ENCODE measurements around the gene MEST. TPM values are rescaled to one million over a fixed set of nuclear protein-coding genes. Genes with fewer than 3 reads are reported as not detected.

MEST gene
- total RNA-seq, 6 donors from 2014 or later = 13.9 to 52.5 (median 17.8) TPM

DNA sequence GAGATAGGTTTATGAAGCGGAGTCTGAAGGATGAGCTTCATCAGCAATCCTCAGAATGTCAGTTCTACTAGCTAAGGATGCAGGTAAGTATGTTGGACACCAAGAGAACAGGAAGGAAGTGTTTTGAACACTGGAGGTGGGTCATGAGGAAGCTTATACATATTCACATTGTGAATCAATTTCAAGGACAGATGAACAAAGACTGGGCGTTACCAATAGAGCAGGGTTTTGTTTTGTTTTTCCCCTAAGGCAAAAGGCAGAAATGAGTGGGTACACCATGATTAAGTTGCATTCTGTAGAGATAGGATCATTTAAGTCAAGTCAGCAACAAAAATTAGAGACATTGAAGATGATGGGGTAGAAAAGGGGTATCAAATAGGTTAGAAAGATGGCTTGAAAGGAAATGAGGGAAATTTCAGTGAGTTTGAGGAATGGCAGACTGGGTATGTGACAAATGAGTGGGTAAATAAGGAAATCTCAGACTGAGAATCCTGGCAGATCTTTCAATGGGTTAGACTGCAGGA lies 51.7 kb downstream of the MEST start:
- ATAC-seq (ENCODE audit: low FRiP score in 2 of 2) = no peak
- DNase-seq = no peak
- Histone ChIP-seq H3K4me1 (peaks cover 0 to 2% (median 0%) of the 10 kb centered on the region in 4 donors), H3K4me3 (no peak overlapping the region), H3K27ac (no peak overlapping the region), H3K9me3 (no peaks in the 10 kb centered on the region), H3K27me3 (no peaks in the 10 kb centered on the region), H3K36me3 (peaks cover 0 to 18% (median 0%) of the 10 kb centered on the region in 4 donors)
- no peak for TF ChIP-seq POLR2A (IDR thresholded peaks at IDR 0.05)
- no peak for TF ChIP-seq EP300 (IDR thresholded peaks at IDR 0.05)
- no peak for TF ChIP-seq POLR2AphosphoS5 (IDR thresholded peaks at IDR 0.05)
- no peak for TF ChIP-seq CTCF (IDR thresholded peaks at IDR 0.05)
- WGBS, 2 donors = 92 to 94% methylated on average over 2 of the region's 2 CpGs

DNA sequence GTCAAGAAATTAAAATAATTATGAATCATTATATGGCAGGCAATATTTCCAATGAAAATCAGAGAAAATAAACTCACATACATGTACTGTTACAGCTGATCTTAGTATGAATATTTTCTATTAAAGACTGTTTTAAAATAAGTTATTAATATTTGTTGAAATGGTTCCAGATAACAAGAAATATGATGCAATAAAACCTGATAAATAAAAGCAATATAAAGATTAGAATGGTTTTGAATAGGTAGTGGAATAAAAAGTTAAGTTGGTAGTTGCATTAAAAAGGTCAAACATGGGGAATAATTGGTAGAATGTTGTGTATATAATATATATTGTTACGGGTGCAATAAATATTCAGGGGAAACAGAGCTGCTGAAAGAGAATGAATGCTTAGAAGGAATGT lies 52.5 kb downstream of the MEST start:
- Histone ChIP-seq H3K4me1 (peaks cover 0 to 2% (median 0%) of the 10 kb centered on the region in 4 donors), H3K27me3 (no peaks in the 10 kb centered on the region), H3K27ac (no peak overlapping the region), H3K9me3 (no peaks in the 10 kb centered on the region), H3K36me3 (peaks cover 0 to 20% (median 0%) of the 10 kb centered on the region in 4 donors), H3K4me3 (no peak overlapping the region)
- ATAC-seq (ENCODE audit: low FRiP score in 2 of 2) (no peak), DNase-seq (no peak)
- no peak for TF ChIP-seq POLR2A (IDR thresholded peaks at IDR 0.05)
- no peak for TF ChIP-seq EP300 (IDR thresholded peaks at IDR 0.05)
- TF ChIP-seq CTCF (IDR thresholded peaks at IDR 0.05) = no peak
- no peak for TF ChIP-seq POLR2AphosphoS5 (IDR thresholded peaks at IDR 0.05)
- 97% methylated on average over 1 of the region's 1 CpG for WGBS, 2 donors

- H3K36me3 ChIP-seq = peaks cover 0 to 22% (median 0%) of the 10 kb centered on the region in 4 donors
- 56 to 73% methylated on average over 3 of the region's 3 CpGs for WGBS, 2 donors
Observed at GRCh38 chr7:130553398-130554029, 61.6 kb downstream of the MEST start.

DNA sequence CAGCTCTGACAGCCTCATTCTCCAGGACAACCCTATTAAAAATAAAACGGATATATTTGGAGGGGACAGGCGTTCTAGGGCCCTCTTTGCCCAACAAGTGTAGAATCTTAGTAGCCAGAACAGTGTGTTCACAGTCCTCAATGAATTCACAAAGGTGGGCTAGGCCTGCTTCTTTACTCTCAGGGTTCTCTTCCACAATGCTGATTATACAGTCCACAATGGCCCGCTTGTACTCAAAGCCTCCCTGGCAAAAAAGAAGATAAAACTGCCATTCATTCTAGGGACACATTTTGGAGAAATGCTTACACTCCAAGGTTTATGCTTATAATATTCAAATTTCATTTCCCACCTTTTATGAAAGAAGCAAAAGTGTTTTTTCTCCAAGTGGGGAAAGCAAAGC lies 62.6 kb downstream of the MEST start:
- TF ChIP-seq CTCF (IDR thresholded peaks at IDR 0.05) (no peak), POLR2AphosphoS5 (IDR thresholded peaks at IDR 0.05) (no peak), POLR2A (IDR thresholded peaks at IDR 0.05) (no peak), EP300 (IDR thresholded peaks at IDR 0.05) (no peak)
- 92 to 93% methylated on average over 3 of the region's 3 CpGs for WGBS, 2 donors
- no peak for DNase-seq
- Histone ChIP-seq H3K36me3 (peaks cover 0 to 20% (median 0%) of the 10 kb centered on the region in 4 donors), H3K9me3 (no peaks in the 10 kb centered on the region), H3K27ac (no peak overlapping the region), H3K4me3 (no peak overlapping the region), H3K27me3 (no peaks in the 10 kb centered on the region), H3K4me1 (no peaks in the 10 kb centered on the region)
- no peak for ATAC-seq (ENCODE audit: low FRiP score in 2 of 2)

More at GRCh38 chr7:130553398-130554029, 61.6 kb downstream of the MEST start:
- Histone ChIP-seq H3K27me3 (no peaks in the 10 kb centered on the region), H3K4me1 (no peaks in the 10 kb centered on the region), H3K9me3 (no peaks in the 10 kb centered on the region), H3K27ac (no peak overlapping the region), H3K4me3 (no peak overlapping the region)
- DNase-seq (no peak), ATAC-seq (ENCODE audit: low FRiP score in 2 of 2) (no peak)
- TF ChIP-seq EP300 (IDR thresholded peaks at IDR 0.05) (no peak), POLR2AphosphoS5 (IDR thresholded peaks at IDR 0.05) (no peak), CTCF (IDR thresholded peaks at IDR 0.05) (no peak), POLR2A (IDR thresholded peaks at IDR 0.05) (no peak)

Small RNAs within 50 kb of the gene (small RNA-seq; reads per million reads assigned to genes)
- 0 reads per million in 4 donors for gene MIR335
- 0 reads per million in 4 donors for gene RF02148
- gene RF02149 = 0 reads per million in 4 donors
- 0 reads per million in 4 donors for gene RF02150

Other genes starting within 250 kb of the MEST start
- 1 to 10 TPM in 2 of 6 donors, not detected in 4; 1.1 to 2.8 TPM for gene CPA2, start 225.2 kb upstream of the MEST start, total RNA-seq
- under 1 TPM in 2 of 6 donors, not detected in 4; 0.20 to 0.34 TPM for gene CPA4, start 198.9 kb upstream of the MEST start, total RNA-seq
- not detected for gene CPA5, start 147.3 kb upstream of the MEST start, total RNA-seq
- gene CPA1, start 111.6 kb upstream of the MEST start, total RNA-seq = 10 to 100 TPM in 2 of 6 donors, not detected in 4; 12.6 to 21.8 TPM
- 10 to 100 TPM in 1 of 6 donors, 1 to 10 TPM in 5; 4.3 to 11.5 (median 7.2) TPM for gene CEP41, start 51.1 kb upstream of the MEST start, total RNA-seq
- gene COPG2, start 176.7 kb downstream of the MEST start, total RNA-seq = 10 to 100 TPM in 4 of 6 donors, 1 to 10 TPM in 2; 8.4 to 18.7 (median 13.9) TPM
- gene TSGA13, start 194.5 kb downstream of the MEST start, total RNA-seq = not detected
- under 1 TPM in 3 of 6 donors, not detected in 3; 0.15 to 0.20 (median 0.17) TPM for gene KLF14, start 242.1 kb downstream of the MEST start, total RNA-seq